ENCODE results near the gene CTDP1.
"Not testable (repeated sequence)": the region's sequence is repeated elsewhere in the genome, so short reads cannot be mapped to it uniquely, and the experiment has no call there.

Gene CTDP1

DNA sequence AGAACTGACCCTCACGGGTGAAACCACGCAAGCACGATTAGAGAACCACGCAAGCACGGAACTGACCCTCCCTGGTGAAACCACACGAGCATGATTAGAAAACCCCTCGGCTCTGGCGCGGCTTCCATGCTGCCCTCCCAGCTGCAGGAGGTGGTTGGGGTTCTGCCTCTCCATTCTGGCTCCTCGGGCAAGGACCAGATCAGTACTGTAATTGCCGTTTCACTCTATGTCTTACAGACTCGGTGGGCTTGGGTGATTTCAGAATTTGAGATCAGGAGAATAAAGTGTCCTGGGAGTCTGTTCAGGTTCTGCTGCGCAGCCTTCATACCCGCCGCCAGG lies 59.8 kb downstream of the CTDP1 start:
- DNase-seq (ENCODE audit: low read depth in 4 of 4, low spot score in 1 of 4) = no peak

GRCh38 chr18:79740047-79740446 lies 60.4 kb downstream of the CTDP1 start:
- not testable (repeated sequence) for DNase-seq (ENCODE audit: low read depth in 4 of 4, low spot score in 1 of 4)

DNA sequence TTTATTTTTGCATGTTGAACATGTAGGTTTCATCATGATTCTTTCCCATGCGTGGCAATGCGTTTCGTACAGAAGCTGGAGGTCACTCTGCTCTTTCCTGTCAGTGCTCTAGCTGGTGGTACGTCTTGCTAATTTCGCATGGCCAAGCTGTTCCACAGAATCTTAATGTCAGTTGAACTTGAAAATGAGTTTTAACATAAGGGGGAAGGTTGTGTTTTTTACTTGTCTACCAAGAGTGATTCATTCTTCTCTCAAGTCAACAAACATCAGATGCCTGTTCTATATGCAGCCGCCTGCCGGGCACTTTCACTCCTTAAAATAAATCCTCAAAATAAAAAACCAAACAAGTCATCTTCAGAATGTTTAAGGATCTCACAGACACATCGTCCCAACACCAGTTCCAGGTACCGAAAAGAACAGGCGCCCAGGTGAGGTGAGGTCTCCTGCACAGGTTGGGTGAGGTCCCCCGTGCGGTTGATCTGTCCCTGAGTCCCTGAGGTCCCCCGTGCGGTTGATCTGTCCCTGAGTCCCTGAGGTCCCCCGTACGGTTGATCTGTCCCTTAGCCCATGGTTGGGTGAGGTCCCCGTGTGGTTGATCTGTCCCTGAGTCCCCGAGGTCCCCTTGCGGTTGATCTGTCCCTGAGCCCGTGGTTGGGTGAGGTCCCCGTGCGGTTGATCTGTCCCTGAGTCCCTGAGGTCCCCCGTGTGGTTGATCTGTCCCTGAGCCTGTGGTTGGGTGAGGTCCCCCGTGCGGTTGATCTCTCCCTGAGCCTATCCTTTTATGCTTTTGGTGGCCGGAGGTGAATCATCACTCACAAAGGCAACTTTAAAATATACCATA lies 61.1 kb downstream of the CTDP1 start:
- no peak for DNase-seq (ENCODE audit: low read depth in 4 of 4, low spot score in 1 of 4)

- DNase-seq (ENCODE audit: low read depth in 4 of 4, low spot score in 1 of 4) = no peak
Observed at GRCh38 chr18:79741362-79741700, 61.7 kb downstream of the CTDP1 start.

DNA sequence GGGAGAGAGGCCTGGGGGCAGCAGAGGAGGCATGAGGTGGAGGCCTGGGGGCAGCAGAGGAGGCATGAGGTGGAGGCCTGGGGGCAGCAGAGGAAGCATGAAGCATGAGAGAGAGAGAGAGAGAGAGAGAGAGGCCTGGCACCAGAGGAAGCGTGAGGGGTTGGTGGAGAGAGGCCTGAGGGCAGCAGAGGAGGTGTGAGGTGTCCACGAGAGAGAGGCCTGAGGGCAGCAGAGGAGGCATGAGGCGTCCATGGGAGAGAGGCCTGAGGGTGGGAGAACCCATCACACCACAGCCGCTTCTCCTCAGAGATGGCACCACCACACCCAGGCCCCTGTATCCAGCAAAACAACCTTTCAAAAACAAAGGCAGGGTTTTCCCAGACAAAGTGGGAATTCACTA lies 62.5 kb downstream of the CTDP1 start:
- DNase-seq (ENCODE audit: low read depth in 4 of 4, low spot score in 1 of 4) = no peak

DNA sequence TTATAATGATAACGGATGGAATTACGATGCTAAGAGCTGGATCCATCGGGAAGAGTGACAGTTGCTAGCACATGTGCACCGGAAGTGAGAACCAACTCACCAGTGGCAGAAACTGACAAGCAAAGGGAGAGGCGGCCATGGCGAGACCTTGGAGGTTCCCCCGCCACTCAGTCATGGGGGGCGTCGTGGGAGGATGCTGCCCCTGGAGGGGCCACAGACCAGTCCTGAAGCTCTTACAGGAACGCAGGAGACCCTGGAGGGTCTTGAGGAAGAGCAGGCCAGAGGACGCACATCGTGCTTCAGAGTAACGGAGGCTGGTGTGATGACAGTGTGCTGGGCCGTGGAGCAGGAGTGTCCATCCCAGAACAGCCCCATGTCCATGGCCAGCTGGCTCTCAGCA lies 65.0 kb downstream of the CTDP1 start:
- no peak for DNase-seq (ENCODE audit: low read depth in 4 of 4, low spot score in 1 of 4)

- no peak for DNase-seq (ENCODE audit: low read depth in 4 of 4, low spot score in 1 of 4)
Observed at GRCh38 chr18:79746730-79747129, 67.1 kb downstream of the CTDP1 start.

DNA sequence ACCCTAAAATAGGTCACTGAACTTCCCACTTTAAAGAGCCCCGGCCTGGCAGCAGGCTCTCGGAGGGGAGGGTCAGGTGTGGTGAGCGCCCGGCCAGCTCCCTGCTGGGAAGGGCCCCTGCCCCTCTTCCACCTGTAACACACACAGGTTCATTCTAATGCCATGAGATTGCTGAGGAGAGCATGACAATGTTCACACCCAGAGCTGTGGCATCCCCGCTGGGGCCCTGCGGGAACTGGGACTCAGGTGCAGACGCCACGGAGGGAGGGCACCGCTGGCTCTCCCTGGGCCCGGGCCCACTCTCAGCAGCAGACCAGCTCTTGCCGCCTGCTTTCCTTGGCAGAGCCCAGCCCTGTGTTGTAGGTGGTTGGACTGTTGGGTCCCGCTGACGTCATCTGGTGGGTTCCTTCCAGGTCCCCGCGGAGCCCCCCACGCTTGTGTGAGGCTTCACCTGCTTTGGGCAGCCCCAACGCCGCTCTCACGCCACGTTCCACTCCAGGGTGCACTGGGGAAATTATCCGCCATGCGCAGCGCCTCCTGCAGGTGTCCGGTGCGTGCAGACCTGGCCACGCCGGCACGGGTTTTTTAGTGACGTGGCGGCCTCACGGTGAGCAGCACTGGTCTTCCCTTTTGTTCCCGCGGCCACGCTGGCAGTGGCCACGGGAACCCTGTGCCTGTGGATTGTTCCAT lies 67.7 kb downstream of the CTDP1 start:
- DNase-seq (ENCODE audit: low read depth in 4 of 4, low spot score in 1 of 4) = no peak

GRCh38 chr18:79748321-79749180 lies 68.9 kb downstream of the CTDP1 start:
- DNase-seq (ENCODE audit: low read depth in 4 of 4, low spot score in 1 of 4) = no peak

- DNase-seq (ENCODE audit: low read depth in 4 of 4, low spot score in 1 of 4) = no peak
Observed at GRCh38 chr18:79749251-79750191, 69.9 kb downstream of the CTDP1 start.

DNA sequence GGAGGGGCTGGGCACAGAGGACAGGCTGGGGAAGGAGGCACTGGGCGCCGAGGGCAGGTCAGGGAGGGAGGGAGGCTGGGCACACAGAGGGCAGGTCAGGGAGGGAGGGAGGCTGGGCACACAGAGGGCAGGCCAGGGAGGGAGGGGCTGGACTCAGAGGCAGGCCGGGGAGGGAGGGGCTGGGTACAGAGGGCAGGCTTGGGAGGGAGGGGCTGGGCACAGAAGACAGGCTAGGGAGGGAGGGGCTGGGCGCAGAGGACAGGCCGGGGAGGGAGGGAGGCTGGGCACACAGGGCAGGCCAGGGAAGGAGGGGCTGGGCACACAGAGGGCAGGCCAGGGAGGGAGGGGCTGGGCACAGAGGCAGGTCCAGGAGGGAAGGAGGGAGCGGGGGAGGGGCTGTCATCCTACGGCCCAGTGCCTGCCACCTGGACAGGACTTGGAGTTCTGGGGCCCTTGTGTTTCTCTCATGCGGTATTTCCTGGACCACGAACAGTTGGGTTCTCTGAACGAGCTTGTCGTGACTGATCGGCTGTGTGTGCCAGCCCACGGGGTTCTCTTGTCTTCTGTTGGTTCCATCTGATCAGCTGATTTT lies 71.5 kb downstream of the CTDP1 start:
- DNase-seq (ENCODE audit: low read depth in 4 of 4, low spot score in 1 of 4) = no peak

GRCh38 chr18:79751918-79752578 lies 72.4 kb downstream of the CTDP1 start:
- not testable (repeated sequence) for DNase-seq (ENCODE audit: low read depth in 4 of 4, low spot score in 1 of 4)

DNA sequence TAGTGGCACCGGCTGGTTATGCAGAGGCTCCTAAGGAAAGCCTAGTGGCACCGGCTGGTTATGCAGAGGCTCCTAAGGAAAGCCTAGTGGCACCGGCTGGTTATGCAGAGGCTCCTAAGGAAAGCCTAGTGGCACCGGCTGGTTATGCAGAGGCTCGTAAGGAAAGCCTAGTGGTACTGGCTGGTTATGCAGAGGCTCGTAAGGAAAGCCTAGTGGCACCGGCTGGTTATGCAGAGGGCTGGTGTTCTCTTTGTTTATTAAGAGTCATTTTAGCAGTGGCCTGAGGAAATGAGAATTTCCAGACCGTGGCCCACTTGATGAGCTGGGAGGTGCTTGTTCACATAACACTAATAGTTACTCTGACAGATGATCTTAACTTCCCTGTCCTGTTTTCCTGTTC lies 73.3 kb downstream of the CTDP1 start:
- not testable (repeated sequence) for DNase-seq (ENCODE audit: low read depth in 4 of 4, low spot score in 1 of 4)

GRCh38 chr18:79753391-79753851 lies 73.8 kb downstream of the CTDP1 start:
- DNase-seq (ENCODE audit: low read depth in 4 of 4, low spot score in 1 of 4) = no peak

DNA sequence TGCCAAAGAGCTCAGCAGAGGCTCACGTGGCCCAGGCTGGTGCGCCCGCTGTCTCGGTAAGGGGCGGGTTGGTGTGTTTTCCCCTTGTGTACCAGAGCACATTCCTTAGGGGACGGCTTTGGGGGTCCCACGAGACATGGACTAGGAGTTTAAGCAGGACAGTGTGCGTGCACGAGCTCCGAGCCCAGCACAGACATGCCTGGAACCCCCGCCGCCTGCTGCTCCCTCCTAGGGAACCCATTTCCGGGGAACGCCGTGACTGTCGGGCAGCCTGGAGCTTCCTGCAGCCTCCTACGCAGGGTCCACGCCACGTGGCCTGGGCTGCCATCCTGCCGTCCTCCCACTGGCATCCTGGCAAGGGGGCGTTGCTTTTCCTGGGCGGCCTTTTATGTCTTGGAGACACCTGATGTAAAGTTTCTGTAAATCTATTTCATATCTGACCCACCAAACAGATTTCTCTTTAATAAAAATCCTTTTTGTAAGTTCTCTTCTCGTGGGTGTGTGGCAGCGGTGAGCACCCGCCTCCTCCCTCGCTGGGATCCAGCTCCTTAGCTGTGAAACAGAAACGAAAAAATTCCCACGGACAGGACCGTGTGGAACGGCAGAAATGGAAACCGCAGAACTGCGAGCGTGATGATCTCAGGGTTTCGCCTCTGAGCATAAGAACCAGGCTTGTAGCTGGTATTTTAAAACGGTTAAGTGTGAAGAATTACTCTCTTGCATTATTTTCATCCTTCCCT lies 74.6 kb downstream of the CTDP1 start:
- no peak for DNase-seq (ENCODE audit: low read depth in 4 of 4, low spot score in 1 of 4)

GRCh38 chr18:79754831-79755351 lies 75.3 kb downstream of the CTDP1 start:
- DNase-seq (ENCODE audit: low read depth in 4 of 4, low spot score in 1 of 4) = no peak

GRCh38 chr18:79755496-79756142 lies 76.0 kb downstream of the CTDP1 start:
- no peak for DNase-seq (ENCODE audit: low read depth in 4 of 4, low spot score in 1 of 4)

GRCh38 chr18:79756143-79756500 lies 76.5 kb downstream of the CTDP1 start:
- DNase-seq (ENCODE audit: low read depth in 4 of 4, low spot score in 1 of 4) = no peak

All from stimulated activated CD4-positive, alpha-beta T cell treated with anti-CD3 and anti-CD28 coated beads, Interleukin-1b, Interleukin-23, amount 100 ng/mL, for 24 hours (primary cell).